Measurements from ENCODE around the gene BCAS1.

BCAS1 gene

GRCh38 chr20:54085425-54085824 is 15.0 kb upstream of the BCAS1 start:
- Histone ChIP-seq H3K9me3 (ENCODE audit: low read length) (no peaks in the 10 kb centered on the region), H3K4me2 (ENCODE audit: low read length) (no peak overlapping the region), H3K79me2 (ENCODE audit: insufficient read depth, low read length) (no peaks in the 10 kb centered on the region), H3K27ac (ENCODE audit: low read depth, low read length, poor library complexity, severe bottlenecking) (no peak overlapping the region), H3K27me3 (ENCODE audit: insufficient read depth, low read length) (no peaks in the 10 kb centered on the region), H3K36me3 (ENCODE audit: insufficient read depth, low read length) (no peaks in the 10 kb centered on the region), H3F3A (ENCODE audit: insufficient read depth, low read length) (no peaks in the 10 kb centered on the region), H3K9me2 (ENCODE audit: low read depth, low read length) (no peaks in the 10 kb centered on the region), H3K4me1 (ENCODE audit: insufficient read depth, low read length, severe bottlenecking) (no peaks in the 10 kb centered on the region), H3K4me3 (ENCODE audit: low read depth, low read length, poor library complexity, severe bottlenecking) (no peak overlapping the region), H4K20me1 (ENCODE audit: insufficient read depth, low read length) (no peaks in the 10 kb centered on the region), H3K9ac (ENCODE audit: low read length) (no peak overlapping the region), H2AFZ (ENCODE audit: low read length) (no peak overlapping the region)
- TF ChIP-seq EZH2 (IDR thresholded peaks at IDR 0.05; ENCODE audit: borderline replicate concordance, low read length): no peak
- TF ChIP-seq CTCF (IDR thresholded peaks at IDR 0.05; ENCODE audit: low read length): no peak

GRCh38 chr20:54084727-54085388 is 14.5 kb upstream of the BCAS1 start:
- Histone ChIP-seq H3K4me1 (ENCODE audit: insufficient read depth, low read length, severe bottlenecking) (no peaks in the 10 kb centered on the region), H3K4me2 (ENCODE audit: low read length) (no peak overlapping the region), H3K9me3 (ENCODE audit: low read length) (no peaks in the 10 kb centered on the region), H3K27me3 (ENCODE audit: insufficient read depth, low read length) (no peaks in the 10 kb centered on the region), H3K27ac (ENCODE audit: low read depth, low read length, poor library complexity, severe bottlenecking) (no peak overlapping the region), H3K4me3 (ENCODE audit: low read depth, low read length, poor library complexity, severe bottlenecking) (no peak overlapping the region), H4K20me1 (ENCODE audit: insufficient read depth, low read length) (no peaks in the 10 kb centered on the region), H3F3A (ENCODE audit: insufficient read depth, low read length) (no peaks in the 10 kb centered on the region), H3K36me3 (ENCODE audit: insufficient read depth, low read length) (no peaks in the 10 kb centered on the region), H3K9me2 (ENCODE audit: low read depth, low read length) (no peaks in the 10 kb centered on the region), H3K79me2 (ENCODE audit: insufficient read depth, low read length) (no peaks in the 10 kb centered on the region), H3K9ac (ENCODE audit: low read length) (no peak overlapping the region), H2AFZ (ENCODE audit: low read length) (no peak overlapping the region)
- TF ChIP-seq CTCF (IDR thresholded peaks at IDR 0.05; ENCODE audit: low read length) (no peak), EZH2 (IDR thresholded peaks at IDR 0.05; ENCODE audit: borderline replicate concordance, low read length) (no peak)

GRCh38 chr20:54084193-54084592 is 13.8 kb upstream of the BCAS1 start:
- no peaks in the 10 kb centered on the region for H3F3A ChIP-seq (ENCODE audit: insufficient read depth, low read length)

More at GRCh38 chr20:54084193-54084592, 13.8 kb upstream of the BCAS1 start:
- Histone ChIP-seq H3K4me3 (ENCODE audit: low read depth, low read length, poor library complexity, severe bottlenecking) (no peak overlapping the region), H3K36me3 (ENCODE audit: insufficient read depth, low read length) (no peaks in the 10 kb centered on the region), H3K27me3 (ENCODE audit: insufficient read depth, low read length) (no peaks in the 10 kb centered on the region), H3K27ac (ENCODE audit: low read depth, low read length, poor library complexity, severe bottlenecking) (no peak overlapping the region), H3K9me3 (ENCODE audit: low read length) (no peaks in the 10 kb centered on the region), H2AFZ (ENCODE audit: low read length) (no peak overlapping the region), H3K9me2 (ENCODE audit: low read depth, low read length) (no peaks in the 10 kb centered on the region), H3K4me2 (ENCODE audit: low read length) (no peak overlapping the region), H3K9ac (ENCODE audit: low read length) (no peak overlapping the region), H3K4me1 (ENCODE audit: insufficient read depth, low read length, severe bottlenecking) (no peaks in the 10 kb centered on the region), H3K79me2 (ENCODE audit: insufficient read depth, low read length) (no peaks in the 10 kb centered on the region), H4K20me1 (ENCODE audit: insufficient read depth, low read length) (no peaks in the 10 kb centered on the region)
- TF ChIP-seq CTCF (IDR thresholded peaks at IDR 0.05; ENCODE audit: low read length): no peak
- TF ChIP-seq EZH2 (IDR thresholded peaks at IDR 0.05; ENCODE audit: borderline replicate concordance, low read length): no peak
